ENCODE measurements around the gene TCN2.
"Not testable (repeated sequence)": the region's sequence is repeated elsewhere in the genome, so short reads cannot be mapped to it uniquely, and the experiment has no call there.

The TCN2 gene

DNA sequence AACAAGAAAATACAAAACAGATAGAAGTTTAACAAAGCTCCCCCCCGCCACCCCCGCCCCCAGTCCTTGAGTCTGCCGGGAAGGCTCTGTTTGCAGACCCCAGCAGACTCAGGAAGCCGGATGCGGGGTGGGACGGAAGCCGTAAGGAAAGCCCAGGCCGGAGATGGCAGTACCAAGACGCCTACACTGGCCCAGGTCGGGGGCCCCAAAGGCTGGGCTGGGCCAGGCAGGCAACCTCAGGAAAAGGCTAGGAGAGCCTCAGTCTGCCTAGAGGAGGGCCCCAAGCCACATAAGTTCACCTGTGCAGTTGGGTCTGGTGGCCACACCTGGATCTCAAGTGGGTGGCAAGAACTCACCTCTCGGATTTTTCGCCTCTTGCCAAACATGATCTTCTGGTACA lies 28.5 kb upstream of the TCN2 start:
- DNase-seq, result no peak

DNA sequence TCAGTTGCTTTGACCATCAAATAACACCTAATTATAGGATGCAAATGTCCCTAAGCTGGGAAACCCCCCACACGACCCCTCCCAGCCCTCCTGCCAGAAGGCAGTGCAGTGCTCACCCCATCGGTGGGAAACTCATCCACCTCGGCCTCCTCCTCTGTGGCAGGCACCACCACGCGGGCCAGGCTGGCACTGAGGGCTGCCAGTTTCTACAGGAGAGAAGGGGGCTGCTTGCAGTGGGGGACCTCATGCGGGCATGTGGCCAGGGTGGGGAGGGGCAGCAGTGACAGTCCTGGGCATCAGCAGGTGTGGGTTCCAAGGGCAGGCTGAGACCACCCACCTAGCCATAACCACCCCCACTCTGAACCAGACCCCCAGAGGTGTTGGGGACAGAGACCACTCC lies 26.1 kb upstream of the TCN2 start:
- DNase-seq, result no peak

DNA sequence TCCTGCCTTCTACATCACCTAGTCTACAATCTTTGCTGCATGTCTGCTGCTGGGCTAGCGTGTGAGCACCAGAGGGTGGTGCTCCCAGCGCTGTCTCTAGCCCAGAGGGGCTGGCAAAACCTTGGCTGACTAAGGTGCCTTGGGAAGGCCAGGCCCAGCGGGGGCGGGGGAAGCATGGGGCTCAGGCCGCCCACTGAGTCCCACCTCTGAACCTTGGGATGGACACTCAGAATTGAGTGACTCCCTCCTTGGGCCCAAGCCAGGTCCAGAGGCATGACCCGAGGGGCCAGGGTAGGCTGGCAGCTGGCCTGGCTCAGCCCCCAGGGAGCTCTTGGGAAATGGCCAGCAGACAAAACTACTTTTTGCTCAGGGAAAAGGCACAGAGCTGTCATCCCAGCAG lies 24.9 kb upstream of the TCN2 start:
- no peak for DNase-seq

DNA sequence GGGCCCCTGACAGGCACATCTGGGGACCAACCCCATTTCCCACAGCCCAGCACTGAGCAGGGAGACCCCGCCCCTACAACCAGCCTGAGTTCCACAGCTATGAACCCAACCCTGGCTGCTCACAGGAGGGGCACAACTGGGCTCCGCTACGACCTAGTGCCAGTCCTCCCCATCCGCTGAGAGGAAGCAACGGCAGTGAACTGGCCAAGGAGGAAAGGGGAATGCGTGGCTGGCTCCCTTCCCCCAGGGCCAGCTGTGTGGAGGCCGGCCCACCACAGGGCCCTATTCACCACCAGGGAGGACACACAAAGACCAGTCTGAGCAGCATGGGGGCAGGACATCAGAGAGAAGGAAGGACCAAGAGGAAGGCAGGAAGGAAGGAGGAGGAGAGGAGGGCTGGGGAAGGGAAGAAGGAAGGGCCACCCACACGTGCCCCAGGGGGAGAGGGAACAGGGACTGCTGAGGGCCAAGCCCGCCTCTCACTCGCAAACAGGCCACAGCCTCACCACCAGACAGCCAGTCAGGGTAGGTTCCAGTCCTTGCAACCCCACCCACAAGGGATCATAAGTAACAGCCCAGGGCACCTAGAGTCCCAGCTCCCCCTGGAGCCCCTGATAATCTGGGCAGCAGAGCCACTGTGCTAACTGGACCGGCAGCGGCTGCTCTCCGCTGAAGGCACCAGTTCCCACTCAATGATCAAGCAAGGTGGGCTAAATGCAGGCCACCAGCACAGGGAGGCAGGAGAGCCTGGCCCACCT lies 24.0 kb upstream of the TCN2 start:
- DNase-seq, result no peak

DNA sequence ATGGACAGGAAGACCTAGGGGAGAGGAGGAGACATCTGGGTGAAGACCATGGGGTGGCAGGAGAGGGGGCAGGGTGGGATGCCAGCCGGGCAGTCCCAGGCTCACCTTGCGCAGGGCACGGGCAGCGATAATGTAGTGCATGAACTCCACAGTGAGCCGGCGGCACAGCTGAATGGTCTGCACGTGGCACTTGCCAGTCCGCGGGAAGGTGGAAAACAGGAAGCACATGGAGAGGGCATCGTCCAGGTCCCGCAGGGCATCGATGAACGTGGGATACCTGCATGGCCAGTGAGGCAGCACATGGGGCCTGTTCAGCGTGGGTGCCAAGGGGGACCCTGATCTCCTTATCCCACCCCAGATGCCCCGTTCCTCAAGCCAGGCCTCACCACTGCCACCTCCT lies 22.5 kb upstream of the TCN2 start:
- no peak for DNase-seq

DNA sequence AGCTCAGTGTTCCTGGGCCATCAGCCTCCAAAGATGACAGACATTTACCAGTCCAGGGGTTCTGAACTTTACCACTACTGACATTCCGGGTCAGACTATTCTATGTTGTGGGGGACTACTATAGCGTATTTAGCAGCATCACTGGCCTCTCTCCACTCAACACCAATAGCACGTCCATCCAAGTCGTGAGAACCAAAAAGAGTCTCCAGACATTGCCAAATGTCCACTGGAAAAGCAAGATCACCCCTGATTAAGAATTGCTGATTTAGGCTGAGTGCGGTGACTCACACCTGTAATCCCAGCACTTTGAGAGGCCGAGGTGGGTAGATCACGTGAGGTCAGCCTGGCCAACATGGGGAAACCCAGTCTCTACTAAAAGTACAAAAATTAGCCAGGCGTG lies 20.6 kb upstream of the TCN2 start:
- no peak for DNase-seq

DNA sequence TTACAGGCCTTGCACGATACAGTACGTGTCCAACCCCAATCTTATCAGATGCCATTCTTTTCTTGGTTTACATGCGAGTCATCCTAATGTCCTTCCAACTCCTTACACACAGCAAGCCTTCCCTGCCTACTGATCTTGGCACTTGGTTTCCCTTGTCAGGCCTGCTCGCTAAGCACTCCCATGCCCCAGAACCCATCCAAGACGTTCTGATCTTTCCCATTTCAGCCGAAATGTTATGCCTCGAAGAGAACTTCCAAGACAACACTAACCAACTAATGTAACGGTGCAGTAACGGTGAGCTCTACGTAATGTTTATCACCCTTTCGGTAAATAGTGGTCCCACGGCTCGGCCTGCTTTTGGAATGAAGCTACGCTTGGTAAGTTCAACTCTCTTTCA lies 15.8 kb upstream of the TCN2 start:
- no peak for DNase-seq

DNA sequence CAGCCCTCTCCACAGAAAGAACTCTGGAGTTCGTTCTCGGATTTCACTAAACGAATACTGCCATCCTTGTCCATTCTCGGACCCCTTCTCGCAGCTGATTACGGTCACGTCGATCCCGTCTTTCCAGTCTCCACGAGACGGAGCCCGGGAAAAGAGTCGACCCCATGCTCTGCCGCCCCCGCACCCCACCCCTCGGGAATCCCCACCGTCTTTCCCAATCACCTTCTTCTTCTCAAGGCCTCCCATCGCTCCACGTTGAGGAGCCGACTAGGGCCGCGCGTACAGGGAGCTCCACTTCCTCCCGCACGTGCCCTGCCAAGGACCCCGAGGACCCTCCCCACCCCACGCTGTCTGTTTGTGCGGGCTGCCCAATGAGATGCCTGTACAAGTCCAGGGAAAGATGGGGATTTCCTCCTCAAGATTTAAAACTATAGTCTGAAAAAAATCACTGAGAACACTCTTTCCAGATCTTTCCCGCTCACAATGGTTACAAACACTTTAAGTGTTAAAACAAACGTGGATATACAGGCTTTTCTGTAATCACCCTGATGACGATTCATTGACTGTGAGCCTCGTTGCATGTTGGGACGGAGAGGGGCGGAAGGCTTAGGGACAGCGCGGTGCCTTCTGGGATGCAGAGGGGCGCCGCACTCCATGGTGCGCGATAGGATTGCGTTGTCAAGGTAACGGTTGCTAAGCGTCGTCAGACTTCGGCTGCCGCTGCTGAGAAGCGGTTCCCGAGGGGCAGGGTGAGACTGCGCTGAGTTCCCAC lies 15.2 kb upstream of the TCN2 start, which contains the start of gene PES1:
PES1 (minus strand) TSS at position 323 of the 772 bp plus-strand sequence; CDS start at position 246, 77 bp downstream.
- peak; percentile 74 for DNase-seq

DNA sequence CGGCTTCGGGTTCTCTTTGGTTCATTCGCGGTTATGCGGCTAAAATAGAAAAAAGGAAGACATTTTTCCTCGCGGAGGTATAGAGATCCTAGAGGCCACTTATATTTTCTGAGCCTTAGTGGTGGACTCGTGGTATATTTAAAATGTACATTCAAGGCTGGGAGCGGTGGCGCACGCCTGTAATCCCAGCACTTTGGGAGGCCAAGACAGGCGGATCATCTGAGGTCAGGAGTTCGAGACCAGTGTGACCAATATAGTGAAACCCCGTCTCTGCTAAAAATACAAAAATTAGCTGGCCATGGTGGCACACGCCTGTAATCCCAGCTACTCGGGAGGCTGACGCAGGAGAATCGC lies 14.6 kb upstream of the TCN2 start:
- not testable (repeated sequence) for DNase-seq

DNA sequence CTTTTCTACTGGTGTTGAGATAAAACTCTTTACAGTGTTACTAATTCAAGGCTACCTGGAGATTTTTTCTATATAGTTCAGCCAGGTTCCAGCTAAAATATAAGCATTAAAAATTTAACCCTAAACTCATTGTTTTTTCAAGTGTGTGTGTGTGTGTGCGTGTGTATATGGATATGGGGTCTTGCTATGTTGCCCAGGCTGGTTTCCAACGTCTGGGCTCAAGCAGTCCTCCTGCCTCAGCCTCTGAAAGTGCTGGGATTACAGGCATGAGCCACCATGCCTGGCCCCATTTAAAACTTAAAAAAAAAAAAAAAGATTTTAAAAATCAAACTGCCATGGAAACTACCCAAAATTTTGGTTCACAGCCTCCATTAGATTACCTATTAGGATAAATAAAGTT lies 10.8 kb upstream of the TCN2 start:
- no peak for DNase-seq

DNA sequence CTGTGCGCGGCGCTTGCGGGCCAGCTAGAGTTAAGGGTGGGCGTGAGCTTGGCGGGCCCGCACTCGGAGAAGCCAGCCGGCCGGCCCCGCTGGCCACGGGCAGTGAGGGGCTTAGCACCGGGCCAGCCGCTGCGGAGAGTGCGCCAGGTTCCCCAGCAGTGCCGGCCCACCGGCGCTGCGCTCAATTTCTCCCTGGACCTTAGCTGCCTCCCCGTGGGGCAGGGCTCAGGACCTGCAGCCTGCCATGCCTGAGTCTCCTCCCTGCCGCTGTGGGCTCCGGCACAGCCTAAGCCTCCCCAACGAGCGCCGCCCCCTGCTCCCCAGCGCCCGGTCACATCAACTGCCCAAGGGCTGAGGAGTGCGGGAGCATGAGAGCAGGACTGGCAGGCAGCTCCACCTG lies 10.1 kb upstream of the TCN2 start:
- DNase-seq, result no peak

DNA sequence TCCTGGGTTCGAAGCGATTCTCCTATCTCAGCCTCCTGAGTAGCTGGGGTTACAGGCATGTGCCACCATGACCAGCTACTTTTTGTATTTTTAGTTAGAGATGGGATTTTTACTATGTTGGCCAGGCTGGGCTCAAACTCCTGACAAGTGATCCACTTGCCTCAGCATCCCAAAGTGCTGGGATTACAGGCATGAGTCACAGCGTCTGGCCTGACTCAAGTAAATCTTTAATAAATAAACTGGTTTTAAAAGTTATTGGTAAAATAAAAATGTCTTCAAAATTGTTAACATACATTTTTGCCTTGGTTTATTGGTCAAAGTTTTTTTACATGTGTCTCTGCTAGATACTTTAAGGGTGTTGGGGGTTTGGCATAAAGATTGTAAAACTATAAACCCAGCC lies 8.0 kb upstream of the TCN2 start:
- no peak for DNase-seq

DNA sequence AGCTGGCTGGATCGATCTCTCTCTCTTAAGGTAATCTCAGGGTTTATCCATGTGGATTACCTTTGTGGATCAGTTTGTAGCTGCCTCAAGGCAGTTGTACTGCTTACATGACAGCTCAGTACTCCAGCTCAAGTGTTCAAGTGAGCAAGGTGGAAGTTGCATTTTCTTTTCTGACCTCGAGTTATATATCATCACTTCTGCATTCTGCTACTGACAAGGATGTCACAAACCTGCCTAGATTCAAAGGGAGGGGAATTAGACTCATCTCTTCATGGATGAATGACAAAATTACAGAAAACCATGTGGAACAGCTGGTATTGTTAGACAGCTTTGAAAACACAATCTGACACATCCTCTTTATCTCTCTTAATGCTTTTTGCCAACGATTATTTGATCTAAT lies 6.1 kb upstream of the TCN2 start:
- DNase-seq, result no peak

DNA sequence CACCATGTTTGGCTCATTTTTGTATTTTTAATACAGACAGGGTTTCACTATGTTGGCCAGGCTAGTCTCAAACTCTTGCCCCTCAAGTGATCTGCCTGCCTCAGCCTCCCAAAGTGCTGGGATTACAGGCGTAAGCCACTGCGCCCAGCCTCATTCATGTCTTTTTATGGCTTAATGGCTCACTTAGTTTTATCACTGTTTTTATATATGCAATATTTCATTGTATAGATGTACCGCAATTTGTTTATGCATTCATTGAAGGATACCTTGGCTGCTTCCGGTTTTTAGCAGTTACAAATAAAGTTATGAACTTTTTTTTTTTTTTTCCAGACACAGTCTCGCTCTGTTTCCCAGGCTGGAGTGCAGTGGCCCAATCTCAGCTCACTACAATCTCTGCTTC lies 5.5 kb upstream of the TCN2 start:
- DNase-seq, result no peak

DNA sequence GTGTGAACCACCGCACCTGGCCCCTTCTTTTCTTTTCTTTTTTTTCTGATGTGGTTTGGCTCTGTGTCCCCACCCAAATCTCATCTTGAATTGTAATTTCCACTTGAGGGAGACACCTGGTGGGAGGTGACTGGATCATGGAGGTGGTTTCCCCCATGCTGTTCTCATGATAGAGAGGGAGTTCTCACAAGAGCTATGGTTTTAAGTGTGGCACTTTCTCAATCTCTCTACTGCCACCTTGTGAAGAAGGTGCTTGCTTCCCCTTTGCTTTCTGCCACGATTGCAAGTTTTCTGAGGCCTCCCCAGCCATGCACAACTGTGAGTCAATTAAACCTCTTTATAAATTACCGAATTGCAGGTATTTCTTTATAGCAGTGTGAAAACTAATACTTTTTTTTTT lies 4.9 kb upstream of the TCN2 start:
- DNase-seq, result no peak

DNA sequence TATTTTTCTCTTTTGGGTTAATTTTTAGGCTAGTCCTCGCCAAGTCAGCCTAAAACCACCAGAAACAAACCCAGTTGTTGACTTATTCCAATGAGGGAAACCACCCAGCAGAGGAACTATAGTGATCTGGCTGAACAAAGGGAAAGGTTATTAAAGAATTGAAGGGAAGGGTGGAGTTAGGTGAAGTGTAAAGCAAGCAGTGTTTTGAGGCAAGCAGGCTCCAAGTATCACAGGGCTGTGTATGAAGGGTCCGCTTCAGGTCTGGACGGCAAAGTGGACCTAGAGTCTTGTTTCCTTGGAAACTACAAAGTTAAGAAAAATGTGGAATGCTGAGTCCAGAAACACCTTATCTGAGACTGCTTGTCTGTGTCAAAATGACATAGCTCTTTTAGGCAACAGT lies 3.2 kb upstream of the TCN2 start:
- no peak for DNase-seq

DNA sequence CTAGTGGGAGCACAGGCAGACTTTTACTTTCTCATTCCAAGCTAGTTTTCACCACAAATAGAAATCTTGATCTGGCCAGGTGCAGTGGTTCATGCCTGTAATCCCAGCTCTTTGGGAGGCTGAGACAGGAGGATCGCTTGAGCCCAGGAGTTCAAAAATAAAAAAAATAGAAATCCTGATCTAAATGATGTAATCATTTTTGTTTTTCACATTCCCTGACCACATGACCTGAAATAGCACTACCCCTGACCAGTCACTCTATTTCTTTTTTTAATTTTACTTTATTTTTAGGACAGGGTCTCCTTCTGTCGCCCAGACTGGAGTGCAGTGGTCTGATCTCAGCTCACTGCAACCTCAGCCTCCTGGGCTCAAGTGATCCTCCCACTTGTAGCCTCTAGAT lies 2.3 kb upstream of the TCN2 start:
- DNase-seq, result no peak

DNA sequence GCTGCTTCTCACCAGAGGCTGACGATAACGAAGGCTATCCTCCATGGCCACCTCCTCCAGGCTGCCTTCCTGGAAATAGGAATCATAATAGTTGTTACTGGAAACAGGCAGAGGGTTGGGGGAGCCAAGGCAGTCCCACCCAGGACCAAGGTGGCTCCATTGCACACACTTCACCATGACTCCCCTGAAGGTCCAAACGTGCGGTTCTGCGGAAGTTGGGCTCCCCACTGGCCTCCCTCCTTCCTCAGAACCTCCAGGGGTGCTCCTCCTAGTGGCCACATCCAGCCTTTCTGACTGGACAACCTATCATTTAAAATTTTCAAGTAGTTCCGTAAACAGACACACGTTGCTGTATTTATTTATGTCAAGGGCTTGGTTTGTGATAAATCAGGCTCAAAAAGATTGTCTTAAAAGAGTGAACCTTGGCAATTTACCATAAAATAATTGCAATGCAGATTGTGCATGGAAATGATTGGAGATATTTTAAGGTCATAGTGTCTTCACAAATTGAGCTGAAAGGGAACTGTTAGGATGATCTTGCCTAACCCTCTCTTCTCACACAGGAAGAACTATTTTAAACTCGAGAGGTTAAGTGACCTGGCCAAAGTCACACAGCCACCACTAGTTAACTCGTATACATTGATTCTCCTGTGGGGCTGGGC lies 1.4 kb upstream of the TCN2 start:
- DNase-seq, result no peak

DNA sequence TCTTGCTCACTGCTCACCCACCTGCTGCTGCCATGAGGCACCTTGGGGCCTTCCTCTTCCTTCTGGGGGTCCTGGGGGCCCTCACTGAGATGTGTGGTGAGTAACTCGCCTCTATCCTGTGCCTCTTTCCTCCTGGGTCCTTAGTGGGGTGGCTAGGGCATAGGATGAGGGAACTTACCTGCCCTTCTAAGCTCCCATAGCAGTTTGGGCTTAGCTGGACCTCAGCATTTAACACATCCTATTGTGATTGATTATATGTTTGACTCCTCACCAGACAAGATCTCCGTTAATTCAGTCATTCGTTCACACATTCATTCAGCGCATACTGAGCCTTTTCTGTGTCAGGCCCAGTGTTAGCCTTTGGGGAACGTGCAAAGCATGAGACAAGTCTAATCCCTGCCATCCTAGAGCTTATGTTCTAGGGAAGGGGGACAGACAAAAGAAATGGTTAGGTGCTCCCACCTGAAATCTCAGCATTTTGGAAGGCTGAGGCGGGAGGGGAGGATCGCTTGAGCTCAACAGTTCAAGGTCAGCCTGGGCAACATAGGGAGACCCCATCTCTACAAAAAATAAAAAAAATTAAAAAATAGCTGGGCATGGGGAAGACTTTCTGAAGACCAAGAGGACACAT lies 441 bp downstream of the TCN2 start:
- DNase-seq, result no peak

DNA sequence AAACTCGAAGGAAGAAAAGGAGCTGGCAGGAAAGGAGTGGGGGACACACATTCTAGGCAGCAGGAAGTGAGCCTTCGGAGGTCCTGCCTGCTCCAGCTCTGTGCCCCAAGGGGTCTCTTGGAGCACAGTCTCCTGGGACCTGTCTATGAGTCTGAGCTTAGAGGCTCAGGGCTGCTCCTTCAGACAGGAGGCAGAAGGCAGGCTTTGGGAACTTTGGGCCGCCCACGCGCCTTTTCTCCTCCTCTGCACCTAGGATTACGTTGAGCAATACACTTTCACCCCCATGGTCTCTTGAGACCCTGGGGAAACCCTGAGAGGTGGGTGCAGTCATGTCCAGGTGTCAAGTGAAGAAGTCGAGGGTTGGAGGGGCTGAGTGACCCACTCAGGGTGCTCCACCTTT lies 965 bp downstream of the TCN2 start:
- no peak for DNase-seq

DNA sequence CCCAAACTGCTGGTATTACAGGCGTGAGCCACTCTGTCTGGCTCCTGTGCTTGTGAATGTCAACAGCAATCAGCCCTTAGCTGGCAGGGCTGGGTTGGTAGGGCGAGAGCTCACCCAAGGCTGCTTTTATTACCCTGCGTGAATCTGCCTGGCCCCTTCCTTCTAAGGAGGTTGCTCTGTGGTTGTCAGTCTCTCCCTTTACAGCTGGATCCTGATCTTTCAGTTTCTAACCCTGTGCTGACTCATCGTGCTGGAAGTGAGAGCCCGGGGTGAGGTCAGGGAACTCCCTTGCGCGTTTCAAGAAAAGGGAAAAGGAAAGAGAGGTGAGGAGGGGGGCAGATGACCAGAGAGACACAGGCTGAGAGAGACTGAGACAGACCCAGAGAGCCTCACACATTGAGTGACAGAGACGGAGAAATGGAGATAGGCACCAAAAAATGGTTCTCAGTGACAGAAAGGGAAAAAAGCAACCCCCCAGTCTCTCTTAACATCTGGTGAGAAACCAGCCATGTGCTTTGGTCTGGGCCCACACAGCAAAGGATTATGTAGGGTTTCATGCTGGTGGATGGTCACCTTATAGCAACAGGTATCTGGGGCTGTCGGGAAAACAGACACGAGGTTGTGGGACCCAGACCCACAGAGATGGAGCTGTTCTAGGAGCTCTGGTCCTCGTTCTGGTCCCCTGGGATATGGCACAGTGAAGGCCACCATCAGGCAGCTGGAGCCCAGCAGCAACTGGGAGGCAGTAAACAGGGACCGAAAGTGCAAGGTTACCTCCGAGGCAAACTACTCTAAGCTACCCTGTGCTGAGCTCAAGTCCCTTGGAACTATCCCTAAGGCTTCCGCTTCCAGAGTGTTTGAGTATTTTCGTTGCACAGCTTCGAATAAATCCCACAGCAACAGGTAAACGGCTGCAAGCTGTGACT lies 2.5 kb downstream of the TCN2 start:
- no peak for DNase-seq

DNA sequence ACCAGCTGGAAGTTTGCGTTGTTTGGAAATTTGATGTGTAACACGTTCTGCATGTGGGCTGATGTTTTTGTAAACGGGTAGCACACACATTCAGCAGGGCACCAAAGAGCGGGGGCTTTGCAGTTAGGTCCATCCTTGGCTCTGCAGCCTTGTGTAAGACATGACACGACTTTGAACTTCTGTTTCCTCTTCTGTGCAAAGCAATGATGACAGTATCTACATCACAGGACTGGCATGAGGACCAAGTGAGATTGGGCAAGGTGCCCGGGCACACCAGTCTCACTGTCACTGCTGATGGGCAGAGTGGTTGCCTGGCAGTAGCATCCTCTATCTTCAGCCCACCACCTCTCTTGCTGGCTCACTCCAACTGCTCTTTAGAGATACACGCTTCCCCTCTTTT lies 3.3 kb downstream of the TCN2 start:
- no peak for DNase-seq

Data from activated gamma-delta T cell (primary cell).